Mammary epithelial cell (primary cell): Measurements from ENCODE around the gene DOCK6.

Experiments used
- EZH2 ChIP-seq: IDR thresholded peaks from 2 replicates; pipeline ENCODE4 v1.6.1; 2012; ENCODE audit warnings: low read length, inconsistent platforms, borderline replicate concordance
- TF ChIP-seq, protein P1 (sequence below), 2 donors: IDR thresholded peaks in 1 of 2; conservative IDR thresholded peaks in 1 of 2; 2 replicates each; pipeline ENCODE4 v1.5.1; 2011 to 2012; ENCODE audit warnings: inconsistent platforms in 2 of 2, low read length in 2 of 2, mild to moderate bottlenecking in 2 of 2, control low read depth in 1 of 2, low read depth in 1 of 2; ENCODE audit not compliant: insufficient read depth in 1 of 2; ENCODE audit errors: extremely low read depth in 1 of 2

DNA sequence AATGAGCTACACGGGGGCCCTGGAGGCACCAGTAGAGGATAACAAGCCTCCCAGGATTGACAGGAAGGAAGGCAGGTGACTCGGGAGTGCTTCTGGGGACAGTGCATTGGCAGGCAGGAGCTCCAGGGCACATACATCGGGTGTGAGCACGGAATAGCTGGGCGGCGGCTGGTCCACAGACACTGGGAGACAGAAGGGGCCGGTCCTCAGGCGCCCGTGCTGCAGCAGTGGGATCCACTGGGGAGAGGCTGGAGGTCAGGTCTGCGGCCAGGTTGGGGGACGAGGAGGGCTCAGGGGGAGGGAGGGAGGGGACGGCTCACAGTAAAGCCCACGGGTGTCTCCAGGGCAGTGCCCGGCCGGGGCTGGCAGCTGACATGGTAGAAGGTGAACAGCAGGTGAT is 25.0 kb downstream of the DOCK6 start:
- TF ChIP-seq, protein P1, sequence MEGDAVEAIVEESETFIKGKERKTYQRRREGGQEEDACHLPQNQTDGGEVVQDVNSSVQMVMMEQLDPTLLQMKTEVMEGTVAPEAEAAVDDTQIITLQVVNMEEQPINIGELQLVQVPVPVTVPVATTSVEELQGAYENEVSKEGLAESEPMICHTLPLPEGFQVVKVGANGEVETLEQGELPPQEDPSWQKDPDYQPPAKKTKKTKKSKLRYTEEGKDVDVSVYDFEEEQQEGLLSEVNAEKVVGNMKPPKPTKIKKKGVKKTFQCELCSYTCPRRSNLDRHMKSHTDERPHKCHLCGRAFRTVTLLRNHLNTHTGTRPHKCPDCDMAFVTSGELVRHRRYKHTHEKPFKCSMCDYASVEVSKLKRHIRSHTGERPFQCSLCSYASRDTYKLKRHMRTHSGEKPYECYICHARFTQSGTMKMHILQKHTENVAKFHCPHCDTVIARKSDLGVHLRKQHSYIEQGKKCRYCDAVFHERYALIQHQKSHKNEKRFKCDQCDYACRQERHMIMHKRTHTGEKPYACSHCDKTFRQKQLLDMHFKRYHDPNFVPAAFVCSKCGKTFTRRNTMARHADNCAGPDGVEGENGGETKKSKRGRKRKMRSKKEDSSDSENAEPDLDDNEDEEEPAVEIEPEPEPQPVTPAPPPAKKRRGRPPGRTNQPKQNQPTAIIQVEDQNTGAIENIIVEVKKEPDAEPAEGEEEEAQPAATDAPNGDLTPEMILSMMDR (conservative IDR thresholded peaks at IDR 0.05 in 1 of 2, IDR thresholded peaks at IDR 0.05 in 1 of 2; ENCODE audit: extremely low read depth in 1 of 2, insufficient read depth in 1 of 2, low read depth in 1 of 2, low read length in 2 of 2): no peak
- no peak for TF ChIP-seq EZH2
